PC-3 (cell line): ENCODE measurements around the gene CFAP206. TPM values are rescaled to one million over a fixed set of nuclear protein-coding genes. Genes with fewer than 3 reads are reported as not detected.
A peak's percentile ranks its signal among the peaks of the same experiment; 100 is the strongest.

Source experiments
- ATAC-seq: fragments of 200-7000 bp; cut with Tn5 transposase; 2 replicates; pipeline ENCODE4 v1.9.1; 2020; ENCODE audit warnings: mild to moderate bottlenecking, moderate library complexity
- BruUV-seq: library from RNA; stranded (reverse); fragments of 400-500 nt; replicated peaks from 2 replicates; lab custom pipeline; 2021; lab: Mats Ljungman, UMichigan
- CTCF ChIA-PET: fragments of 300-600 bp; sonication (Branson Sonifier 250); formaldehyde crosslinking; loops from one replicate; lab custom pipeline; 2022; ENCODE audit warnings: antibody characterized with exemption; lab: Charles Lee
- POLR2A ChIA-PET: fragments of 300-600 bp; sonication (Branson Sonifier 250); formaldehyde crosslinking; loops from one replicate; lab custom pipeline; 2022; ENCODE audit warnings: antibody characterized with exemption; ENCODE audit not compliant: unreplicated experiment; lab: Charles Lee
- DNase-seq: peaks from one replicate; pipeline ENCODE4 v3.0.0-alpha.2; 2015
- H2AFZ ChIP-seq: fragments of 300-600 bp; sonication (generic); 2 replicates; pipeline ENCODE4 v1.6.0; 2016; ENCODE audit warnings: antibody characterized with exemption, low read length
- H3F3A ChIP-seq: fragments of 300-600 bp; sonication (generic); one replicate; pipeline ENCODE4 v1.6.0; 2017; ENCODE audit warnings: antibody characterized with exemption, low read length, control low read depth, mild to moderate bottlenecking; ENCODE audit not compliant: unreplicated experiment
- H3K27ac ChIP-seq: fragments of 300-600 bp; sonication (generic); 2 replicates; pipeline ENCODE4 v1.5.1; 2016; ENCODE audit warnings: mild to moderate bottlenecking, low read length
- H3K27me3 ChIP-seq: fragments of 300-600 bp; sonication (generic); 2 replicates; pipeline ENCODE4 v1.6.1; 2016; ENCODE audit warnings: low read length, mixed read lengths
- H3K36me3 ChIP-seq: fragments of 300-600 bp; sonication (generic); 2 replicates; pipeline ENCODE4 v1.6.1; 2016; ENCODE audit warnings: low read depth, mixed run types, low read length, mixed read lengths
- H3K4me1 ChIP-seq: fragments of 300-600 bp; sonication (generic); 2 replicates; pipeline ENCODE4 v1.5.1; 2016; ENCODE audit warnings: low read length; ENCODE audit not compliant: insufficient read depth
- H3K4me2 ChIP-seq: fragments of 300-600 bp; sonication (generic); 2 replicates; pipeline ENCODE4 v1.6.0; 2016; ENCODE audit warnings: low read length
- H3K4me3 ChIP-seq: fragments of 300-600 bp; sonication (generic); 2 replicates; pipeline ENCODE4 v1.5.1; 2016; ENCODE audit warnings: mild to moderate bottlenecking, low read length, mixed read lengths
- H3K79me2 ChIP-seq: fragments of 300-600 bp; sonication (generic); 2 replicates; pipeline ENCODE4 v1.6.1; 2017; ENCODE audit warnings: low read length, mixed read lengths
- H3K9ac ChIP-seq: fragments of 300-600 bp; sonication (generic); 2 replicates; pipeline ENCODE4 v1.6.0; 2016; ENCODE audit warnings: mild to moderate bottlenecking, low read length
- H3K9me2 ChIP-seq: fragments of 300-600 bp; sonication (generic); replicated peaks from 2 replicates; pipeline ENCODE4 v1.6.1; 2016; ENCODE audit warnings: mixed run types, low read length, mixed read lengths
- H3K9me3 ChIP-seq: fragments of 300-600 bp; sonication (generic); 2 replicates; pipeline ENCODE4 v1.6.1; 2016; ENCODE audit warnings: low read length, mixed read lengths
- H4K20me1 ChIP-seq: fragments of 300-600 bp; sonication (generic); 2 replicates; pipeline ENCODE4 v1.6.1; 2016; ENCODE audit warnings: low read length, mixed read lengths
- CTCF ChIP-seq: fragments of 300-600 bp; sonication (generic); conservative IDR thresholded peaks from 2 replicates; pipeline ENCODE4 v1.5.1; 2017; ENCODE audit warnings: antibody characterized with exemption, low read depth, mild to moderate bottlenecking, low read length
- EZH2 ChIP-seq: fragments of 300-600 bp; sonication (generic); IDR thresholded peaks from one replicate; pipeline ENCODE4 v1.6.1; 2017; ENCODE audit warnings: antibody characterized with exemption, mild to moderate bottlenecking, low read length; ENCODE audit not compliant: unreplicated experiment
- EZH2phosphoT487 ChIP-seq: fragments of 300-600 bp; sonication (generic); IDR thresholded peaks from 2 replicates; pipeline ENCODE4 v1.6.1; 2018; ENCODE audit warnings: mild to moderate bottlenecking, antibody characterized with exemption, low read length, borderline replicate concordance
- intact Hi-C: fragments of 100-400 bp; cut with micrococcal nuclease; formaldehyde crosslinking; loops from 2 replicates; pipeline ENCODE4 v1.9.0; 2023
- total RNA-seq: library from RNA; depleted of rRNA; stranded (reverse); fragments of >200 nt; gene quantifications from 2 replicates; pipeline ENCODE4 v1.2.3, GENCODE V29; 2014

Gene CFAP206
- total RNA-seq, 1 experiment from 2014 or later: 0.07 TPM

DNA sequence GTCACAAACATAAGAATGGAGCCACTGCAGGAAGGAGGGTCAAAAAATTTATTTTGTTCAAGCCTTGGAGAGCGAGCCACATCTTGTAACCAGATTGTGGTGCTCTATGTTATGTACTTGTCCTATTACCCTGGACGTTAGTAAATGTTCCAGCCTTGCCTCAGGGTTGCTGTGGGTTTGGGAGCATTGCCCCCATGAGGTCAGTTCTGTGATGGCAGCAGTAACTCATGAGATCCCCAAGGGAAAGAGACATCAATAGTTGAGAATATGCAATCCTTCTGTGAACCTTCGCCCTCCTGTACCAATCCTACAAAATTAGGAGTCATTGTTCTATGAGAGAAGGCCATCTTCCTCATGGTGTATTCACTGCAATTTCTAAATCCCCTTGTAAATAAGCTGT lies 16.4 kb upstream of the CFAP206 start:
- no peaks in the 10 kb centered on the region for H3K9me3 ChIP-seq
- H2AFZ ChIP-seq: no peak overlapping the region
- no peak overlapping the region for H3K4me3 ChIP-seq
- no peaks in the 10 kb centered on the region for H3K9me2 ChIP-seq
- no peaks in the 10 kb centered on the region for H3K79me2 ChIP-seq
- ChIA-PET POLR2A (no interaction called here), CTCF (no interaction called here)
- no peak overlapping the region for H3K27ac ChIP-seq
- H3K4me2 ChIP-seq: no peak overlapping the region
- no peaks in the 10 kb centered on the region for H4K20me1 ChIP-seq
- no peak overlapping the region for H3K9ac ChIP-seq
- H3F3A ChIP-seq: no peaks in the 10 kb centered on the region
- intact Hi-C loops: loop anchor here (1.0 to 5.0 kb wide), 3 partner anchors 106 to 325 kb away; no protein-coding TSS in a partner anchor
- BruUV-seq: no TSS peak
- DNase-seq (peak; percentile 36), ATAC-seq (peak; percentile 72)
- TF ChIP-seq CTCF: peak; percentile 54
- TF ChIP-seq EZH2phosphoT487: no peak
- H3K4me1 ChIP-seq: no peaks in the 10 kb centered on the region
- no peaks in the 10 kb centered on the region for H3K27me3 ChIP-seq
- H3K36me3 ChIP-seq: no peaks in the 10 kb centered on the region

- H3K4me2 ChIP-seq: no peak overlapping the region
- H3K4me3 ChIP-seq: no peak overlapping the region
- TF ChIP-seq CTCF: peak; percentile 69
- TF ChIP-seq EZH2phosphoT487: no peak
- ChIA-PET POLR2A (no interaction called here), CTCF (interaction anchor here (0.5 to 0.8 kb wide), 6 partner anchors 16 to 331 kb away, joined by 3 to 5 read pairs (median 3); partner anchors contain the start of gene SMIM8)
- BruUV-seq: no TSS peak
- no peak overlapping the region for H2AFZ ChIP-seq
- no peaks in the 10 kb centered on the region for H3F3A ChIP-seq
- H3K79me2 ChIP-seq: no peaks in the 10 kb centered on the region
- H3K9ac ChIP-seq: no peak overlapping the region
- DNase-seq (peak; percentile 64), ATAC-seq (peak; percentile 81)
- H3K4me1 ChIP-seq: no peaks in the 10 kb centered on the region
- intact Hi-C loops: loop anchor here (2.0 to 5.0 kb wide), 2 partner anchors 104 to 254 kb away; no protein-coding TSS in a partner anchor
- no peaks in the 10 kb centered on the region for H3K9me3 ChIP-seq
- H3K36me3 ChIP-seq: no peaks in the 10 kb centered on the region
- no peaks in the 10 kb centered on the region for H3K27me3 ChIP-seq
- H3K27ac ChIP-seq: no peak overlapping the region
- H4K20me1 ChIP-seq: no peaks in the 10 kb centered on the region
- H3K9me2 ChIP-seq: no peaks in the 10 kb centered on the region
Observed at GRCh38 chr6:87393026-87393622, 14.6 kb upstream of the CFAP206 start.

GRCh38 chr6:87395431-87395830 lies 12.3 kb upstream of the CFAP206 start:
- no peaks in the 10 kb centered on the region for H3K9me2 ChIP-seq
- DNase-seq (no peak), ATAC-seq (no peak)
- no peaks in the 10 kb centered on the region for H3K79me2 ChIP-seq
- H3K4me3 ChIP-seq: no peak overlapping the region
- intact Hi-C loops: no loop called here
- H3F3A ChIP-seq: no peaks in the 10 kb centered on the region
- BruUV-seq: no TSS peak
- no peaks in the 10 kb centered on the region for H3K4me1 ChIP-seq
- no peaks in the 10 kb centered on the region for H4K20me1 ChIP-seq
- no peak overlapping the region for H3K9ac ChIP-seq
- ChIA-PET POLR2A (interaction anchor here (0.6 kb wide), 1 partner anchor 16 kb away, joined by 6 read pairs; no protein-coding TSS in a partner anchor), CTCF (no interaction called here)
- no peak overlapping the region for H3K27ac ChIP-seq
- H2AFZ ChIP-seq: no peak overlapping the region
- TF ChIP-seq CTCF (no peak), EZH2 (no peak), EZH2phosphoT487 (no peak)
- H3K9me3 ChIP-seq: no peaks in the 10 kb centered on the region
- H3K4me2 ChIP-seq: no peak overlapping the region
- no peaks in the 10 kb centered on the region for H3K27me3 ChIP-seq
- H3K36me3 ChIP-seq: no peaks in the 10 kb centered on the region
